ENCODE measurements around the gene D2HGDH. TPM values are rescaled to one million over a fixed set of nuclear protein-coding genes. Genes with fewer than 3 reads are reported as not detected.

D2HGDH gene
- total RNA-seq, 1 experiment from 2014 or later: 10.0 TPM

DNA sequence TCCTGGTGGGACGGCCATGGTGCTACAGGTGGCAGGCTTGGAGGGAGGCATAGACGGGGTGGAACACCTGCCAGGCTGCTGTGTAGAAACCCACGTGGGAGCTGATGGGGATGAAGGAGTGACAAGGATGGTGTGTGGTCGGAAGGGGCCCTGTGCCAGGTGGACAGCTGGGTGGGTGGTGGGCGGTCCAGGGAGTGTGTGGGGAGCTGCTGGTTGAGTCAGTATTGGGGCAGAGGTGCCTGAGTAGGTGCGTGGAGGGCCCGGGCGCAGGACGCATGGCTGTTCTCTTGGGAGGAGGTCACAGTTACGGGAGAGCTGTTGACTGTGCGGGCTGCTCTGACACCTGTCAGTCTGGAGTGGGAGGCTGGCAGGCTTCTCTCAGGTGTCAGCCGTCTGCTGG lies 12.6 kb upstream of the D2HGDH start:
- Histone ChIP-seq H3K4me2 (ENCODE audit: insufficient read depth, insufficient read length, low read length) (no peak overlapping the region), H2BK120ac (ENCODE audit: low read depth, low read length, poor library complexity, severe bottlenecking) (no peak overlapping the region), H3K9ac (ENCODE audit: extremely low read depth, insufficient read length, low read length) (no peak overlapping the region), H3K56ac (ENCODE audit: insufficient read length, low read depth, low read length) (no peak overlapping the region), H2BK20ac (ENCODE audit: low read depth, low read length, poor library complexity, severe bottlenecking) (no peak overlapping the region), H4K91ac (ENCODE audit: insufficient read length, low read depth, low read length) (no peak overlapping the region), H3K23ac (ENCODE audit: insufficient read length, low read depth, low read length) (no peak overlapping the region), H3K23me2 (ENCODE audit: insufficient read length, low read depth, low read length, poor library complexity, severe bottlenecking) (no peaks in the 10 kb centered on the region), H3K4me1 (ENCODE audit: insufficient read depth, low read length) (no peaks in the 10 kb centered on the region), H3K4ac (ENCODE audit: low read depth, low read length) (no peak overlapping the region), H4K8ac (replicated peaks; ENCODE audit: insufficient read length, low read depth, low read length) (no peak overlapping the region), H3K18ac (ENCODE audit: insufficient read length, low read depth, low read length) (no peak overlapping the region), H2BK12ac (ENCODE audit: insufficient read length, low read depth, low read length) (no peak overlapping the region), H2AFZ (ENCODE audit: low read length) (no peak overlapping the region), H3T11ph (ENCODE audit: low read length) (no peak overlapping the region), H3K79me2 (ENCODE audit: insufficient read depth, low read length) (no peaks in the 10 kb centered on the region), H3K27me3 (ENCODE audit: insufficient read depth, low read length) (no peaks in the 10 kb centered on the region), H3K79me1 (ENCODE audit: insufficient read depth, low read depth, low read length, poor library complexity, severe bottlenecking) (no peaks in the 10 kb centered on the region), H3K14ac (ENCODE audit: insufficient read depth, low read length) (no peak overlapping the region), H2BK15ac (ENCODE audit: low read depth, low read length) (no peak overlapping the region), H4K20me1 (ENCODE audit: control insufficient read depth, insufficient read depth, insufficient read length) (no peaks in the 10 kb centered on the region), H3K27ac (ENCODE audit: insufficient read length, low read depth, low read length) (no peak overlapping the region), H2BK5ac (ENCODE audit: insufficient read length, low read length) (no peak overlapping the region), H3K9me3 (ENCODE audit: control insufficient read depth, low read depth, low read length) (peaks cover 9% of the 10 kb centered on the region), H2AK5ac (ENCODE audit: insufficient read length, low read length) (no peak overlapping the region), H4K5ac (ENCODE audit: insufficient read length, low read depth, low read length) (no peak overlapping the region)
- DNase-seq: no peak
- no peaks in the 10 kb centered on the region for H3K27me3 Mint-ChIP-seq (ENCODE audit: low read depth)
- no CpG with 5 or more reads among the region's 12 CpGs for WGBS (ENCODE audit: extremely low coverage, insufficient read length, low lambda C conversion rate)
- peaks cover 51 to 77% (median 75%) of the 10 kb centered on the region in 3 experiments for H3K36me3 Mint-ChIP-seq (ENCODE audit: insufficient read depth in 1 of 3, low read depth in 3 of 3)
- peaks cover 20 to 26% of the 10 kb centered on the region in 2 experiments for H3K9me3 Mint-ChIP-seq
- TF ChIP-seq, protein P1, sequence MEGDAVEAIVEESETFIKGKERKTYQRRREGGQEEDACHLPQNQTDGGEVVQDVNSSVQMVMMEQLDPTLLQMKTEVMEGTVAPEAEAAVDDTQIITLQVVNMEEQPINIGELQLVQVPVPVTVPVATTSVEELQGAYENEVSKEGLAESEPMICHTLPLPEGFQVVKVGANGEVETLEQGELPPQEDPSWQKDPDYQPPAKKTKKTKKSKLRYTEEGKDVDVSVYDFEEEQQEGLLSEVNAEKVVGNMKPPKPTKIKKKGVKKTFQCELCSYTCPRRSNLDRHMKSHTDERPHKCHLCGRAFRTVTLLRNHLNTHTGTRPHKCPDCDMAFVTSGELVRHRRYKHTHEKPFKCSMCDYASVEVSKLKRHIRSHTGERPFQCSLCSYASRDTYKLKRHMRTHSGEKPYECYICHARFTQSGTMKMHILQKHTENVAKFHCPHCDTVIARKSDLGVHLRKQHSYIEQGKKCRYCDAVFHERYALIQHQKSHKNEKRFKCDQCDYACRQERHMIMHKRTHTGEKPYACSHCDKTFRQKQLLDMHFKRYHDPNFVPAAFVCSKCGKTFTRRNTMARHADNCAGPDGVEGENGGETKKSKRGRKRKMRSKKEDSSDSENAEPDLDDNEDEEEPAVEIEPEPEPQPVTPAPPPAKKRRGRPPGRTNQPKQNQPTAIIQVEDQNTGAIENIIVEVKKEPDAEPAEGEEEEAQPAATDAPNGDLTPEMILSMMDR (conservative IDR thresholded peaks at IDR 0.05): no peak
- no peak overlapping the region for H3K27ac Mint-ChIP-seq
- H3K4me3 Mint-ChIP-seq: no peak overlapping the region
- no peaks in the 10 kb centered on the region for H3K4me1 Mint-ChIP-seq
